Stimulated activated CD8-positive, alpha-beta memory T cell treated with anti-CD3 and anti-CD28 coated beads, Interleukin-7, amount 100 ng/mL, for 48 hours (primary cell): ENCODE results near the gene CYP21A2.

Experiments
- DNase-seq, 2 donors: peaks; one replicate each; pipeline ENCODE4 v3.0.0-alpha.2; 2020; ENCODE audit warnings: low read depth in 1 of 2; ENCODE audit errors: extremely low read depth in 1 of 2

Gene CYP21A2

DNA sequence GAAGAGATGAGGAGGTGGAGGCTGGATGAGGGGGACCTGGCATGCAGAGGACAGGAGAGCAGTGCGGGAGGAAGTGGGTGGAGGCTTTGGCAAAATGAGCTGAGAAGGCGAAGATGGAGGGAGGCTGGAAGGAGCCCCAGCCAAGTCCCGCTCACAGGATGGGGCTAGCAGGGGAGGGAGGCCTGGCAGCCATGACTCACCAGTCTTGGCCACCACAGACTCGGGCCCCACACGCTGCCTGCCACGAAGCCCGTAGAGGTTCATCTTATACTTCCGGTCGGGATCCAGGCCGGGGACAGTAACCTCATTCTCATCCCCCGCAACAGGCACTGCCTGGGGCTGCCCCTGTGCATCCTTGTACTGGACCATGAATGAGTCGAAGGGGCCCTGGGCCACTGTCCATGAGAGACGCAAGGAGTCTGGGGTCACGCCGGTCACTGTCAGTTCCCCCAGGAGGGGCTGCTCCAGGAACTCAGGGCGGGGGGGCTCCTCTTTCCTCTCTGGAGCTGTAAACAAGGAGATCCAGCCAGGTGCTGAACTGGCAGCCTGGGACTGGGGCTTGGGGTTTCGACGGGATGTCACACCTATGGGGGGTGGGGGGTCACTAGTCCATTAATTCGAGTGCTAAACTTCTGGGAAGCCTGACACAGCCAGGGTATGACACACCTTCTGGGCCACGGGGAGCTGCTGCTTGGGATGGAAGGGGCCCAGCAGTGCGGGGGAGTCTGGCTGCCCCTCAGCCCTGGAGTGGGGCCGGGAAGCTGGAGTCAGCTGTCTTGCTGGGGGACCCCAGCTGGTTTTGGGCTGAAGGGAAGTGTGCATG, 43.2 kb downstream of the CYP21A2 start:
- no peak for DNase-seq

DNA sequence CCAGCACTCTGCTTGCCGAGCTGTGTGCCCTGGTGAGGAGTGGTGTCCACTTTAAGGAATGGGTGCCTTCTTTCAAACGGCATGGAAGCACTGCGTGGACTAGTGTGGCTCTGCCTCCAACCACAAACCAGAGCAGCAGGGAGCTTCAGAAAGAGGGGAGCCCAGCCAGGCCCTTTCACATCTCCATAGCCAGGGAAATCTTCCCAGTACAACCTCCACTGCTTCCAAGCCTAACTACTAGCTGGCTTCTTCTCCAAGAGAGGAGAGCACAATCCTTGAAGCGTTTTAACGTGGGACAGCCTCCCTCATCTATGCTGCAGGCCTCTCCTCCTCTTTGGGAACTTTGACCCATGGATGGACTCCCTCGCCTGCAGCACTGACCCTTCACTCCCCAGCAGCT, 44.3 kb downstream of the CYP21A2 start:
- DNase-seq = no peak

DNA sequence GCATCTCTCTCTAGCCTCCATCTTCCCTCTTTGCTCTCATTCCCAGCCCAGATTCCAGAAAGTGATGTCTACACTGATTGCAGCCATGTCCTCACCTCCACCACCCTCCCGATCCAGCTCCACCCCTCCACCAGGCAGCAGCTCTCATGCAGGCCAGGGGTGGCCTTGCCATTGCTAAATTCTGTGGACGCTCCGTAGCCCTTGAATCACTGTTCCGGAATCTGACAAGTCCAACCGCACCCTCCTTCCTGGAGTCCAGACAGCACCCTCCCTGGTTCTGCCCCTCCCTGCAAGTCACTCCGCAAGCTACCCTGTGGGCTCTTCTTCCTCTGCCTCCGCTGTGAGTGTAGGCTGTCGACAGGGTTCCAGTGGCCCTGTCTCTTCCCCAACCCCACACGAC, 44.7 kb downstream of the CYP21A2 start:
- no peak for DNase-seq

DNA sequence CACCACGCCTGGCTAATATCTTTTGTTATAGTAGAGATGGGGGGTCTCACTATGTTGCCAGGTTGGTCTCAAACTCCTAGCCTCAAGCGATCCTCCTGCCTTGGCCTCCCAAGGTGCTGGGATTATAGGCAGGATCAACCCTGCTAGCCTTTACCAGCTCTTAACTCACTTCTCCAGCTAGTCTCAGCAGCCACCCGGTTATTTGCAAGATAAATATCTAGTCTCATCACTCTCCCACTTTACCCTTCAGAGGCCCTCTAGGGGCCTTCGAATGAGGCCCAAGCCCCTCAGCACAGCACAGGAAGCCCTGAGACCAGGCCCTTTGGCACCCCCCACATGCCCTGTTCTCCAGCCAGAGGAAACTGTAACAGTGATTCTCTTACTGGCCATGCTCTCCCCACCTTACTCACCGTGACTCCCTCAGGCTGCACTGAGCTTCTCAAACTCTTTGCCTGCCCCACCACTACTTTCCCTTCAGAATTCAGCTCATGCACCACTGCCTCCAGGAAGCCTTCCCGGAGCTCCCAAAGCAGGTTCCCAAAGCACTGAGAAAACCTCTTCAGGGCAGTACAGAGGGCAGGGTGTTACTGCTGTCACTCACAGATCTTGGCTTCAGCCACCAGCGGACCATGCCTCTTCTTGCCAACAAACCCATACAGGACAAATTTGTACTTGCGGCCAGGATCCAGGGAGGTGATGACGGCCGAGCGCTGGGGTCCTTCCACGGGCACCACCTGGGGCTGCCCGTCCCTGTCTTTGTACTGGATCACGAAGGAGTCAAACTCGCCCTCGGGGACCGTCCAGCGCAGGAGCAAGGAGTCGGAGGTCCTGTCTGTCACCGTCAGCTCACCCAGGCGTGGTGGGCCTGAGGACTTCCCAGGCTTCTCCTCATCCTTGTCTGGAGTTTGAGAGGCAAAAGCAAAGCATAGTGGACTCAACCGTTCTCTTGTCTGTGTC, 45.9 kb downstream of the CYP21A2 start:
- no peak for DNase-seq

DNA sequence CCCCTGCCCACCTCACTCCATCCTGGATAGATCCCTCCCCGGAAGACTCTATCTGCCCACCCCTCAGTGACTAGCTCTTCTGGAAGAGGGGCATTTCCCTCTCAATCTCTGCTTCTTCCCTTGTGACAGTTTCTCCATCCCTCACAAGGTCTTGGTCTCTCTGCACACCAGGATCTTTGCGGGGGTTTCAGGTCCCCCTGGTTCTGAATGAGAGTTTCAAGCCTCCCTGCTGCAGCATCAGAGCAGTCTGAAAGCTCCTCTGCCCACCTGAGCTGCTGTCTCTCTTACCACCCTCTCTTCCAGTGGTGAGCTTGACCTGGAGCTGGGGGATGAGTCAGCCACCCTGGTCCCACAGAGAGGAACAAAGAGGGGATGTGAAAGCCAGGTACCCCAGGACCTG, 46.6 kb downstream of the CYP21A2 start:
- no peak for DNase-seq

DNA sequence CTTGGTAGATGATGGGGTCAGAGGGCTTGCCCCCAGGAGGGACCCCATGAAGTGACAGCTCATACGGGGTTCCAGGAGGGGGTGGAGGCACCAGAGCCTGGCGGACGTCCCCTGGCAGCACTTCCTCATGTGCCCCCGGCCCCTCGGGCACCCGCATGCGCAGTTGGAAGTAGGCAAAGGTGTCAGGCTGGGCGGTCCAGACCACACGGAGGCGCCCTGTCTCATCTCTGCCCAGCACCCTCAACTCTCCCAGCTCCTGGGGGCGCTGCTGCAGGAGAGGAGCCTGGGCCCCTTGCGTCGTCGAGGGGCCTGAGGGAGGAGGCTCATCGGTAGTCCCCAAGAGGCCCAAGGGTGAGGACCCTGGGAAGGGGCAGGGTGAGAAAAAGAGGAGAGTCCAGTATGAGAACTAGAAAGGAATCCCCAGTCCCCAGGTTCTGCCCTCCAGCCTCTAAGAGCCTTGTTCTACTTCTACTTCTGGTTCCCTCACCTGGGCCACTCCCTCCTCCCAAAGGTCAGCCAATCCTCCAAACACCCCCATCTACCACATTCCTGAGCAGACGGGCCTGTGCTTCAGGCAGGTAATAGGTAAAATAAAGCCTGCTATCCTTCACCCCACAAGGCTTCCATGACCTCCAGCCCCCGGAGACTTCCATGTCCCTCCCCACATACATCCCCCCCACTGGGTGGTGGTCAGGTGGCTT, 47.7 kb downstream of the CYP21A2 start:
- DNase-seq = no peak

DNA sequence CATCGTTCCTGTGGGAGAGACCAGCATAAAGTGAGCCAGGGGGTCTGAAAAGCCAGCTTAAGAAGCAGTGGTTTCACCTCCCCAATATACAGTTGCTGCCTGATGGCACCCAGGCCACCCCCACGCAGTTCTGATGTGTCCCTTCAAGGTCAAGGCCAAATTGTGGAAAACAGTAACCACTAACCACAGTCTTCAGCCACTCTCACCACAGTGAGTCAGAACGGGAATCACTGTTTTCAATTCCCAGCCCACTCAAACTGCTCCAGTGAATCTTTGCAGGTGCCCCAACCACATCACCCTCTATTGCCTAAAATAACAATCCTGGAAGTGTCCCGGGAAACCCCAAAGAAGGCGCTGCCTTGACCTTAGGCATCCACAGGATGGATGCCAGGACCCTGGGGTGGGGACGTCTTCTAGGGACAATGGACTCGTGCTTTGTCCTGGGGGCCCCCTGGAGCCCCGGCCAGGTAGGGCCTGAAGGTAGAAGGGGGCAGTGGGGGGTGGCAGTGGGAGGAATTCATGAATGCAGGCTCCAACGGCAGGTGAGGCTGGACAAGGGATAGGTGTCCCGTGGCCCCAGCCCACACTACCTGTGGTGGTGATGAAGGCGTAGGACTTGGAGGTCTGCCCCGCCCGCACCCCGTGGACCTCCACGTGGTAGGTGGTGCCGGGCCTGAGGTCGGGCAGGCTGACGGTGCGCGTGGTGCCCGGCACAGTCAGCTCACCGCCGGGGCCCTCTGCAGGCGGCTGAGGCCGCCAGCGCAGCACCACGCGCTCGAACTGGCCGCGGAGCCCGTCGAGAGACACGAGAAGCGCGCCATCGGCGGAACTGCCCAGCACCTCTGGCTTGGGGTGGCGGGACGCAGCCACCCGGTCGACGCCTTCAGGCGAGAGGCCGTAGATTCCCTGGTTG, 48.7 kb downstream of the CYP21A2 start:
- DNase-seq = peak; percentile 24 to 35

DNA sequence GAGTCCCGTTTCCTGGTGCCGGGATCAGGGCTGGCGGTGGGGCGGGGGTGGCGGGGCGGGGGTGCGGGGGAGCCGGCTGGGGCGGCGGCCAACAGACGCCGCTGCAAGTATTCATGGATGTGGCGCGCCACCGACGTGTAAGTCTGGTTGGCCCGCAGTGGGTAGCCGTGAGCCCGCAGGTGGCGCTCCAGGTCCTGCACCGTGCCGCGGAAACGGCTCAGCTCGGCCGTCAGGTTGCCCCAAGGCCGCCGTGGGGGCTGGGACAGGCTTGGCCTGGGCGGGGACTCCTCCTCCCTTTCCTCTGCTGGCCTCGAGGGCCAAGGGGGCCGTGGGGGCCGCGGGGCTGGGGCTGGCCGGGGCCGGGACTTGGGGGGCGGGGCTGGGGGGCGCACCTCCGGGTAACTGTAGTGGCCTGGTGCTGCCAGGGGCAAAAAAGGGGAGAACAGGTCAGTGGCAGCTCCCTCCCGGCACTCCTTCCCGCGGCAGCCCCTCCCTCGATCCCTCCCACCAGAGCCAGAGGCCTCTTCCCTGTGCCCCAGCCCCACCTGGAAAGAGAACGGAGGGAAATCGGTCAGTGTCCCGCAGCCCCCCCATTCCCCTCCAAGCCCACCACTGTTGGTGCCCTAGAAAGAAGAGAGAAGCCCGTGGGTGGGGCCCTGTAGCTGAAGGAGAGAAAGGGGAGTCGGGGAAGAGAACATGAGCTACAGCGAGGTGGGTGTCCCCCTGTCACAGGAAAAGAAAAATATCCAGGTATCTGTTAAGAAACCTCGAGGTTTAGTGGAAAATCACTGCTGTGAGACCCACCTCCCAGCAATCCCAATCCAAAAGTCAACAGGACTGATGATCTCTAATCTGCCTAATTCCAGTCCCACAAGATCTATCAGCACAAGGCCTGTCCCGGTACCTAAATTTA, 49.6 kb downstream of the CYP21A2 start:
- DNase-seq = peak; percentile 45 to 63

DNA sequence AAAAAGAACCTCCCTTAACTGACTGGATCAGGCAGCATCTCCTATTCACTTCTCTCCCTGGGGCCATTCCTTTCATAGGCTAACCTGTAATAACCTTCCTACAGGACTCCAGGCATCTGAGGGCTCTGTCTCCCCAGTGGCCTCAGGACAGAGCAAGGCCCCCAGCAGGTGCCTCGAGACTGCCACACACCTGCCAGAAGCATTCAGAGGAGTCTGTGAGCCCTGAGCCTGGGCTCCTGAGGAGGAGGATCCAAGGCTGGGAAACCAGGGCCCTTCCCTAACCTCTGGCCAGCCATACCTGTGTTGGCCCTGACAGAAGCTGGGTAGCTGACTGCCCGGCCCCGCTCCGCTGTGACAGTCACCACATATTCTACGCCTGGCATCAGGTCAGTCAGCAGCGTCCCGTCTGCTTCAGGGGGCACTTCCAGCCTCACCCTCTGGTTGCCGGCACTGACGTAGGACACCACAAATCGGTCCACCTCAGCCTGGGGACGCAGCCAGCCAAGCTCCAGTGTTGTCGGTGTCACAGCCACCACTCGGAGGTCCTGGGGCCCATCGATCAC, 50.4 kb downstream of the CYP21A2 start:
- DNase-seq = no peak

DNA sequence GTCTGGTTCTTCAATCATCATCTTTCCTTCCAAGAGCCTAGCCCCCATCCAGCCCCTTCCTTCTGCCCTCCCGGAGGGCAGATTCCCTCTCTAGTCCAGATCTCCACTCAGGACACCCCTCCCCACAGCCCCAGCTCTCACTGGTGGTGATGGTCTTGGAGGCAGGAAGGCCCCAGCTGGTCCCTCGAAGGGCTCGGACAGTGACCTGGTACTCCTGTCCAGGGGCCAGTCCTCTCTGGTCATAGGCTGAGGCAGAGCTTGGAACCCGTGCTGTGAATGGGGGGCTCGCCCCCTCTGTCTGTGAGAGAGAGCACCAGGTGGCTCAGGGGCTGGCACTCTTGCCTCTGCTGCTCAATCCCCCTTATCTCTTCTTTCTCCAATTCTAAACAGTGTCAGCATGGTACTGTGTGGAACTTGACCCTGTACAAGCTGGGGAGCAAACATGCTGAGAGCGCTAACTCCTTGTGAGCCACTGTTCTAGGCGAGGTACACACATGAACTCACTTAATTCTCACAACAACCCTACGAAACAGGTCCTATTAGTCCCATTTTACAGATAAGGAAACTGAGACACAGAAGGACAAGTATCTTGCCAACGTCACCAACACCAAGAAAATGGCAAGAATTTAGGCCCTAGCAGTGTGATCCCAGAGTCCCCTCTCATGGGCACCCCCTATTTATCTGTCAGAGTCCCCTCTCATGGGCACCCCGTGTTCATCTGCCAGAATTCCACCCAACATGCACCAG, 51.0 kb downstream of the CYP21A2 start:
- DNase-seq = no peak
